Brain microvascular endothelial cell (primary cell): ENCODE measurements around the gene PDE3A.

ENCODE experiments used
- DNase-seq: peaks from one replicate; pipeline ENCODE4 v3.0.0-alpha.2; 2020
- H3K27ac ChIP-seq: fragments of 250-450 bp; sonication (Bioruptor Pico); 2 replicates; pipeline ENCODE4 v1.5.1; 2020; ENCODE audit warnings: mild to moderate bottlenecking, moderate library complexity
- H3K27me3 ChIP-seq: fragments of 250-450 bp; sonication (Bioruptor Pico); replicated peaks from 2 replicates; pipeline ENCODE4 v1.5.1; 2020; ENCODE audit warnings: mild to moderate bottlenecking
- H3K36me3 ChIP-seq: fragments of 250-450 bp; sonication (Bioruptor Pico); replicated peaks from 2 replicates; pipeline ENCODE4 v1.5.1; 2020; ENCODE audit warnings: mild to moderate bottlenecking
- H3K4me3 ChIP-seq: 2 replicates; pipeline ENCODE4 v1.5.1; 2011; ENCODE audit warnings: low read depth, mild to moderate bottlenecking, control low read depth, low read length, moderate library complexity
- in situ Hi-C: cut with HindIII; loops from 2 replicates; pipeline ENCODE4 v1.10.0; 2017; ENCODE audit warnings: low sequenced_read_pairs, low pct_ligation_motif_present
- TF ChIP-seq, protein P1 (sequence below): IDR thresholded peaks from 2 replicates; pipeline ENCODE4 v1.5.1; 2011; ENCODE audit warnings: low read depth, mild to moderate bottlenecking, moderate library complexity, low read length, control low read depth, inconsistent platforms; ENCODE audit errors: missing control alignments

The PDE3A gene

DNA sequence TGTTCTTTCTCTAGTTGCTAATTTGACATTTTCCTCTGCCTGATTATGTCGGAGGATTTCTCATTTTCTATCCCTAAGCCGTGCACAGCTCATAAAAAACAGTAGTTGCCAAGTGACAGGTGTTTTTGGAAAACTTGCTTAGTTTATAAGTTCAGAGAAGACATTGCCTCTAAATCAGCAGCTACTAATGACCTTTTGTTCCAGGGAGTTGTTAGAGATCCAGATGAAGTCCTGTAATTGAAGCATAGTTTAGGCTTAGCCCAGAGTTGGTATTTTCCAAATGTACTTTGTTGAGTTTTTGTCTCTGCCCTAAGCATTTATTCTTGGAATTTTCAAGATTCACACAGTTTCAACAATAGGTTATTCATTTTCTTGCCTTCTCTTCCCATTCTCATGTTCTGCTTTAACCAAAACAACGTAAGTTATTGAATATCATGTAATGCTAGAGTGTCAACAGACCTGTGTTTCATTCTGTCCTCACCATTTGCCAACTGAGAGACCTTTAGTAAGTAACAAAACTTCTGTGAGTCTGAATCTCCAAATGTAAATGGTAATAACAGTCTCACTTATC is 216.8 kb downstream of the PDE3A start:
- no peak for DNase-seq
- in situ Hi-C loops = no loop called here

DNA sequence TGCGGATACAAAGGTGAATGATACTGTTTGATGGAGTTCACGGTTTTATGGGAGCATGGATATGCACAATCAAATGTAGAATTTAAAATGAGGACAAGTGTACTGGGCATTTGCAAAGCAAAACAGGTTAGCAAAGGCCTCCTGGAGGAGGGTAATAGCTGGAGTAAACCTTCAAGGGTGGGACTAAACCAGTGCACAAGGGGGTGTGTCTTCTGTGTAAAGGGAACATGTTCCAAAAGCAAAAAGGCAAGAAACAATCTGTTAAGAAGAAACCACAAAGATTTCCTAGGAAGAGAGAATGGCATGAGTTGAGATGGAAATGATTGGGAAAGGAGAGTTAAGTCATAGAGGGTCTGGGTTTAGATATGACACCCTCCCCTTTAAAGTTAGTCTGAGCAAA is 217.6 kb downstream of the PDE3A start:
- in situ Hi-C loops = no loop called here
- no peaks in the 10 kb centered on the region for H3K27me3 ChIP-seq
- no peak overlapping the region for H3K4me3 ChIP-seq
- H3K36me3 ChIP-seq = no peaks in the 10 kb centered on the region
- DNase-seq = no peak
- TF ChIP-seq, protein P1, sequence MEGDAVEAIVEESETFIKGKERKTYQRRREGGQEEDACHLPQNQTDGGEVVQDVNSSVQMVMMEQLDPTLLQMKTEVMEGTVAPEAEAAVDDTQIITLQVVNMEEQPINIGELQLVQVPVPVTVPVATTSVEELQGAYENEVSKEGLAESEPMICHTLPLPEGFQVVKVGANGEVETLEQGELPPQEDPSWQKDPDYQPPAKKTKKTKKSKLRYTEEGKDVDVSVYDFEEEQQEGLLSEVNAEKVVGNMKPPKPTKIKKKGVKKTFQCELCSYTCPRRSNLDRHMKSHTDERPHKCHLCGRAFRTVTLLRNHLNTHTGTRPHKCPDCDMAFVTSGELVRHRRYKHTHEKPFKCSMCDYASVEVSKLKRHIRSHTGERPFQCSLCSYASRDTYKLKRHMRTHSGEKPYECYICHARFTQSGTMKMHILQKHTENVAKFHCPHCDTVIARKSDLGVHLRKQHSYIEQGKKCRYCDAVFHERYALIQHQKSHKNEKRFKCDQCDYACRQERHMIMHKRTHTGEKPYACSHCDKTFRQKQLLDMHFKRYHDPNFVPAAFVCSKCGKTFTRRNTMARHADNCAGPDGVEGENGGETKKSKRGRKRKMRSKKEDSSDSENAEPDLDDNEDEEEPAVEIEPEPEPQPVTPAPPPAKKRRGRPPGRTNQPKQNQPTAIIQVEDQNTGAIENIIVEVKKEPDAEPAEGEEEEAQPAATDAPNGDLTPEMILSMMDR = no peak
- no peak overlapping the region for H3K27ac ChIP-seq

More for the DNA sequence above, 216.8 kb downstream of the PDE3A start:
- Histone ChIP-seq H3K4me3 (no peak overlapping the region), H3K36me3 (no peaks in the 10 kb centered on the region), H3K27me3 (no peaks in the 10 kb centered on the region), H3K27ac (no peak overlapping the region)
- TF ChIP-seq, protein P1 = no peak

DNA sequence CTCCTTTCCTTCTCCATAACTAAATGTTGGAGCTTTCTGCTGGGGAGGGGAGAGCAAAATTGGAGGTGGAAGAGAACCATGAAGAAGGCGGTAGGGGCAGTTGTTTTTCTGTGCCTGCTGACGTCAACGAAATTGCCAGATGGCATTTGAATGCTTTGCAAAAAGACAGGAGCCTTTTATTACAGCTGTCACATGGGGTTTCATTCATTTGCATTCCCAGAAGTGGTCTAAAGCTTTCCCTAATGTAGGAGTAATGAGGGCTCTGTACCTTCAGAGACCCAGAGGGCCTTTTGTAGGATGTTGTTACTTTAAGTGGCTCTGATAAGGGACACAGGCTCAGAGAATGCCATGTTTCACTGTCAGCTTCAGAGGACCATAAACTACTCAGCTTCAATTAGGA is 219.7 kb downstream of the PDE3A start:
- Histone ChIP-seq H3K27me3 (no peaks in the 10 kb centered on the region), H3K4me3 (no peak overlapping the region), H3K36me3 (no peaks in the 10 kb centered on the region), H3K27ac (no peak overlapping the region)
- in situ Hi-C loops = no loop called here
- DNase-seq = no peak
- TF ChIP-seq, protein P1 = no peak

DNA sequence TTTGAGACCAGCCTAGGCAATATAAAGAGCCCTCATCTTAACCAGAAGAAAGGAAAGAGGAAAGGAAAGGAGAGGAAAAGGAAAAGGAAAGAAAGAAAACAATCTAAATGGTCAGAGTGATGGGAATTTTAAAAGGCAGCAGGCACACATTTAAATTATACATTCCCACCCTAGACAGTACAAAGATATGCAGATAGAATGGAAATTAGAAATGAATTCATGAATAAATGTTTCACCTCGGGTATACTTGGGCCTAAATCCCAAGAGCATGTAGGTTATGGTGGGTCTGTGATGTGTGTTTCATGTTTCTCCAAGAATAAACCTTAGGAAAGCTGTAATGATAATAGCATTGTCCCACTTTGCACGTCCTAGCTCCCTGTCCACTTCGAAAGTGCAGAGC is 222.2 kb downstream of the PDE3A start:
- TF ChIP-seq, protein P1 = no peak
- in situ Hi-C loops = no loop called here
- Histone ChIP-seq H3K27ac (no peak overlapping the region), H3K4me3 (no peak overlapping the region), H3K36me3 (no peaks in the 10 kb centered on the region), H3K27me3 (no peaks in the 10 kb centered on the region)
- DNase-seq = no peak

DNA sequence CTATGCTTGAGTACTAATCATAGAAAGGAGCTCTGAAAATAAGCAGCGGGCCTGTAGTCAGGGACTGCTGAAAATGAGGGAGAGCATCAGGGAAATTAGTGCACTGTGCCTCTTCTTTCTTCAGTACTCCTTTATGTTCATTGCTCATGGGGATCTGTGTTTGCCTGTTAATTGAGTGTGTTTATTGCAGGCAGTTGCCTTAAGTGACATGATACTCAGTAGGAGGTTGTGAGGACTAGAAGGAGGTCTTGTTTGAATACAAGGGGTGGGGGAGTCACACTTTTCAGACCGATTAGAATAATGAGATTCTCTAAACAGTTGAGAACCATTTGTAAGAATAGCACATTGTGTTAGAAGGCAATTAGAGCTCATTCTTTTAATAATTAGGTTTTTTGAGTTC is 224.2 kb downstream of the PDE3A start:
- Histone ChIP-seq H3K36me3 (no peaks in the 10 kb centered on the region), H3K4me3 (no peak overlapping the region), H3K27ac (no peak overlapping the region), H3K27me3 (no peaks in the 10 kb centered on the region)
- in situ Hi-C loops = no loop called here
- TF ChIP-seq, protein P1 = no peak
- DNase-seq = no peak

DNA sequence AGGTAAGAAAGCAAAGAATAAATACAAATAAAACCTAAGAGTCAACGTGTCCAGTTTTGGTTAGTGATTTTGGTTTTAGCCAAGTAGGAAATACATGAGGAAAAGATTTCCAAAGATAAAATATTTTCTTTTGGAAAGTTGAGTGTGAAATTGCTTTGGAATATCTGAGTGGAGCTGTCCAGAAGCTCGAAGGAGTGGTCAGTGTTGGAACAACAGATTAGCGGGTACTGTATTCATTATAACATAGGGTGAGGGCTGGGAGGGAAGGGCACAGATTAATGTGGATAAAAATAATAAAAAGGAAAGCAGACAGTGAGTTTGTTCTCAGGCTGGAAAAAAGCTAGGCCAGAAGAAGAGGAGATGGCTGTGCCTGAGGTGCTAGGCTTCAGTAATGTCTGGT is 225.3 kb downstream of the PDE3A start:
- Histone ChIP-seq H3K4me3 (no peak overlapping the region), H3K27ac (no peak overlapping the region), H3K27me3 (no peaks in the 10 kb centered on the region), H3K36me3 (no peaks in the 10 kb centered on the region)
- TF ChIP-seq, protein P1 = no peak
- no peak for DNase-seq
- in situ Hi-C loops = no loop called here
